Kidney (tissue), 22 donors: Measurements from ENCODE around the gene BACE1-AS. TPM values are rescaled to one million over a fixed set of nuclear protein-coding genes. Genes with fewer than 3 reads are reported as not detected.

Source experiments
- DNase-seq, 5 donors: peaks; one replicate each; pipeline ENCODE4 v3.0.0-alpha.2; 2013 to 2020
- FAIRE-seq: peaks from 2 replicates; lab custom pipeline; 2012; peaks lifted over from hg19 to GRCh38; lab: Jason Lieb, UNC
- H3K27ac ChIP-seq, 2 donors: one replicate each; pipeline ENCODE4 v1.7.0; 2013; ENCODE audit warnings: low read depth in 2 of 2, low read length in 2 of 2, inconsistent platforms in 1 of 2
- H3K27me3 ChIP-seq: one replicate; pipeline ENCODE4 v1.7.1; 2013; ENCODE audit warnings: low read length, inconsistent platforms; ENCODE audit not compliant: control insufficient read depth, insufficient read depth
- H3K36me3 ChIP-seq, 3 donors: one replicate each; pipeline versions ENCODE4 v1.7.0 to v1.7.1; 2013; ENCODE audit warnings: low read length in 3 of 3, control low read depth in 1 of 3, inconsistent platforms in 1 of 3; ENCODE audit not compliant: insufficient read depth in 3 of 3, control insufficient read depth in 2 of 3
- H3K4me1 ChIP-seq, 3 donors: one replicate each; pipeline versions ENCODE4 v1.7.0 to v1.7.1; 2013; ENCODE audit warnings: low read length in 3 of 3, inconsistent platforms in 1 of 3, low read depth in 1 of 3; ENCODE audit not compliant: control insufficient read depth in 2 of 3, insufficient read depth in 2 of 3
- H3K4me3 ChIP-seq, 3 donors: one replicate each; pipeline versions ENCODE4 v1.7.0 to v1.8.1; 2013; ENCODE audit warnings: low read length in 3 of 3, control low read depth in 1 of 3, inconsistent platforms in 1 of 3
- H3K9ac ChIP-seq, 3 donors: one replicate each; pipeline versions ENCODE4 v1.7.0 to v1.7.1; 2013; ENCODE audit warnings: low read length in 3 of 3, control low read depth in 1 of 3, inconsistent platforms in 1 of 3
- H3K9me3 ChIP-seq, 3 donors: one replicate each; pipeline versions ENCODE4 v1.7.0 to v1.7.1; 2013; ENCODE audit warnings: low read length in 3 of 3, control low read depth in 1 of 3, inconsistent platforms in 1 of 3; ENCODE audit not compliant: control insufficient read depth in 2 of 3, insufficient read depth in 1 of 3
- intact Hi-C: fragments of 100-400 bp; cut with DNase I; formaldehyde crosslinking; loops from one replicate; pipeline ENCODE4 v1.11.1; 2022
- long read RNA-seq, 10 donors: library from polyadenylated mRNA in 1 of 10; unstranded in 1 of 10; transcript quantifications; one replicate each; pipeline ENCODE4 v2.0.0 and lab custom pipeline, GENCODE V29; 2021 to 2026
- polyA plus RNA-seq: library from polyadenylated mRNA; stranded (reverse); fragments of 350-450 nt; fragmentation: Illumina TruSeq; extraction: RNeasy Lipid Tissue Mini Kit (QIAGEN cat#74804); gene quantifications from one replicate; pipeline ENCODE4 v1.2.3, GENCODE V29; 2014; ENCODE audit warnings: low read depth, low replicate concordance; ENCODE audit not compliant: insufficient read depth
- total RNA-seq: library from RNA; stranded (reverse); fragmentation: NEBNext Ultra II Directional; extraction: Animal tissue kit (Norgen Biotek cat#: 25700); gene quantifications from one replicate; pipeline ENCODE4 v1.2.1, GENCODE V29; 2021
- TF ChIP-seq, protein P1 (sequence below): IDR thresholded peaks from 3 replicates; pipeline ENCODE4 v1.5.1; 2012; ENCODE audit warnings: mild to moderate bottlenecking, moderate library complexity, borderline replicate concordance; ENCODE audit not compliant: insufficient read depth; ENCODE audit errors: extremely low read depth
- donor health status: control.
- donor health status: control.
- donor health status: control.
- donor health status: control.
- donor health status: control.
- donor health status: DM: yes; HTN: yes; CAD: no.
- donor health status: Normal renal cell carcinoma (clear cell type).

The BACE1-AS gene
- total RNA-seq (8.9 TPM), polyA plus RNA-seq (8.0 TPM)
- long read RNA-seq, donor 1, full-length matches to known transcripts = 14 of 14 reads
- long read RNA-seq, donor 1, partial matches to known transcripts = 0 of 14 reads
- long read RNA-seq, donor 1, other reads (novel, unspliced or antisense) = 0 of 14 reads
- long read RNA-seq, donor 2, transcript BACE1-AS-202 (1 exons, 774 nt) = major isoform, 7 of 7 reads
- long read RNA-seq, donor 2, partial matches to known transcripts = 0 of 7 reads
- long read RNA-seq, donor 2, other reads (novel, unspliced or antisense) = 0 of 7 reads
- long read RNA-seq, donor 3, transcript BACE1-AS-202 (1 exons, 774 nt) = major isoform, 9 of 9 reads
- long read RNA-seq, donor 3, partial matches to known transcripts = 0 of 9 reads
- long read RNA-seq, donor 3, other reads (novel, unspliced or antisense) = 0 of 9 reads
- long read RNA-seq, donor 4, transcript BACE1-AS-202 (1 exons, 774 nt) = major isoform, 19 of 19 reads
- long read RNA-seq, donor 4, partial matches to known transcripts = 0 of 19 reads
- long read RNA-seq, donor 4, other reads (novel, unspliced or antisense) = 0 of 19 reads
- long read RNA-seq, donor 5, partial matches to known transcripts = 0 of 1 reads
- long read RNA-seq, donor 5, other reads (novel, unspliced or antisense) = 0 of 1 reads
- long read RNA-seq, donor 6, partial matches to known transcripts = 0 of 3 reads
- long read RNA-seq, donor 6, other reads (novel, unspliced or antisense) = 0 of 3 reads
- long read RNA-seq, donor 7 = 0 reads
- long read RNA-seq, donor 8, transcript BACE1-AS-202 (1 exons, 774 nt) = major isoform, 8 of 8 reads
- long read RNA-seq, donor 8, partial matches to known transcripts = 0 of 8 reads
- long read RNA-seq, donor 8, other reads (novel, unspliced or antisense) = 0 of 8 reads
- long read RNA-seq, donor 9, partial matches to known transcripts = 0 of 1 reads
- long read RNA-seq, donor 9, other reads (novel, unspliced or antisense) = 0 of 1 reads
- long read RNA-seq, donor 10, transcript BACE1-AS-202 (1 exons, 774 nt) = major isoform, 8 of 15 reads
- long read RNA-seq, donor 10, partial matches to known transcripts = 7 of 15 reads
- long read RNA-seq, donor 10, other reads (novel, unspliced or antisense) = 0 of 15 reads

- H3K4me1 ChIP-seq = no peaks in the 10 kb centered on the region
- DNase-seq = no peak
Observed at GRCh38 chr11:117290809-117291396, at the start of gene BACE1-AS. TSS of gene BACE1-AS (plus strand) at chr11:117291346.

GRCh38 chr11:117248341-117248740 lies 42.8 kb upstream of the BACE1-AS start:
- no peaks in the 10 kb centered on the region for H3K4me1 ChIP-seq
- H3K36me3 ChIP-seq = peaks cover 7 to 27% (median 8%) of the 10 kb centered on the region in 3 donors
- no peak overlapping the region for H3K27ac ChIP-seq
- TF ChIP-seq, protein P1, sequence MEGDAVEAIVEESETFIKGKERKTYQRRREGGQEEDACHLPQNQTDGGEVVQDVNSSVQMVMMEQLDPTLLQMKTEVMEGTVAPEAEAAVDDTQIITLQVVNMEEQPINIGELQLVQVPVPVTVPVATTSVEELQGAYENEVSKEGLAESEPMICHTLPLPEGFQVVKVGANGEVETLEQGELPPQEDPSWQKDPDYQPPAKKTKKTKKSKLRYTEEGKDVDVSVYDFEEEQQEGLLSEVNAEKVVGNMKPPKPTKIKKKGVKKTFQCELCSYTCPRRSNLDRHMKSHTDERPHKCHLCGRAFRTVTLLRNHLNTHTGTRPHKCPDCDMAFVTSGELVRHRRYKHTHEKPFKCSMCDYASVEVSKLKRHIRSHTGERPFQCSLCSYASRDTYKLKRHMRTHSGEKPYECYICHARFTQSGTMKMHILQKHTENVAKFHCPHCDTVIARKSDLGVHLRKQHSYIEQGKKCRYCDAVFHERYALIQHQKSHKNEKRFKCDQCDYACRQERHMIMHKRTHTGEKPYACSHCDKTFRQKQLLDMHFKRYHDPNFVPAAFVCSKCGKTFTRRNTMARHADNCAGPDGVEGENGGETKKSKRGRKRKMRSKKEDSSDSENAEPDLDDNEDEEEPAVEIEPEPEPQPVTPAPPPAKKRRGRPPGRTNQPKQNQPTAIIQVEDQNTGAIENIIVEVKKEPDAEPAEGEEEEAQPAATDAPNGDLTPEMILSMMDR = no peak
- H3K9ac ChIP-seq = no peak overlapping the region
- FAIRE-seq (no peak), DNase-seq (no peak)
- H3K9me3 ChIP-seq = no peaks in the 10 kb centered on the region
- no peak overlapping the region for H3K4me3 ChIP-seq
- no peaks in the 10 kb centered on the region for H3K27me3 ChIP-seq
- intact Hi-C loops = no loop called here

More at GRCh38 chr11:117290809-117291396, at the start of gene BACE1-AS:
- H3K9ac ChIP-seq = no peak within 1 kb of the TSS
- H3K27ac ChIP-seq = no peak within 1 kb of the TSS
- TF ChIP-seq, protein P1 = no peak
- no peak within 1 kb of the TSS for H3K4me3 ChIP-seq
- FAIRE-seq = no peak
- intact Hi-C loops = no loop called here
- no peaks in the 10 kb centered on the region for H3K9me3 ChIP-seq
- H3K27me3 ChIP-seq = no peaks in the 10 kb centered on the region
- peaks cover 7 to 30% (median 29%) of the 10 kb centered on the region in 3 donors for H3K36me3 ChIP-seq

- DNase-seq = no peak
- H3K36me3 ChIP-seq = peaks cover 7 to 19% (median 8%) of the 10 kb centered on the region in 3 donors
- no peak for FAIRE-seq
- intact Hi-C loops = no loop called here
- H3K4me1 ChIP-seq = no peaks in the 10 kb centered on the region
- H3K27me3 ChIP-seq = no peaks in the 10 kb centered on the region
- H3K4me3 ChIP-seq = no peak overlapping the region
- no peaks in the 10 kb centered on the region for H3K9me3 ChIP-seq
- TF ChIP-seq, protein P1 = no peak
- H3K27ac ChIP-seq = no peak overlapping the region
- H3K9ac ChIP-seq = no peak overlapping the region
Observed at GRCh38 chr11:117249571-117249970, 41.6 kb upstream of the BACE1-AS start.
